Stimulated activated CD8-positive, alpha-beta memory T cell treated with anti-CD3 and anti-CD28 coated beads, Interleukin-7, amount 100 ng/mL, for 1 hour (primary cell): ENCODE measurements around the gene PLD2.
"Not testable (repeated sequence)": the region's sequence is repeated elsewhere in the genome, so short reads cannot be mapped to it uniquely, and the experiment has no call there.

Experiments
- DNase-seq, 2 donors: peaks; one replicate each; pipeline ENCODE4 v3.0.0-alpha.2; 2020; ENCODE audit warnings: low read depth in 2 of 2

PLD2 gene

GRCh38 chr17:4858068-4858881 lies 51.3 kb downstream of the PLD2 start:
- no peak for DNase-seq

DNA sequence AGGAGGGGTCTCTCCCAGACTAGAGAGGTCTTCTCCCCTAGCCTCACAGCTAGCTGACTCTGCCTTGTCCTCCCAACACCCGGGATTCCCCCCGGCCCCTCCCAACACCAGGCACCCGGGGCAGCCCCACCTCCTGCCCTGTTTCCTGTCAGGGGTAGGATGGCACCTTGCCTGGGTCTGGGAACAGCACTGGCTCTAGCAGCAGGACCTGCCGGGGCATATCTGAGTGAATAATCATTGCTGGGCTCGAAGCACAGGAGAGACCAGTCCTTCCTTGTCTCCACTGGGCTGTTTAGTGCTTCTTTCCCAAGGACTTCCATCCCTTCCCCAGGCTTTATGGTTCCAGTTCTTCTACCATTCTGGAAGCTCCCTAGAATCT lies 51.9 kb downstream of the PLD2 start:
- DNase-seq: no peak

- no peak for DNase-seq
These were observed 53.1 kb downstream of the PLD2 start for GRCh38 chr17:4859816-4860625.

GRCh38 chr17:4860651-4861050 lies 53.7 kb downstream of the PLD2 start:
- DNase-seq: no peak

DNA sequence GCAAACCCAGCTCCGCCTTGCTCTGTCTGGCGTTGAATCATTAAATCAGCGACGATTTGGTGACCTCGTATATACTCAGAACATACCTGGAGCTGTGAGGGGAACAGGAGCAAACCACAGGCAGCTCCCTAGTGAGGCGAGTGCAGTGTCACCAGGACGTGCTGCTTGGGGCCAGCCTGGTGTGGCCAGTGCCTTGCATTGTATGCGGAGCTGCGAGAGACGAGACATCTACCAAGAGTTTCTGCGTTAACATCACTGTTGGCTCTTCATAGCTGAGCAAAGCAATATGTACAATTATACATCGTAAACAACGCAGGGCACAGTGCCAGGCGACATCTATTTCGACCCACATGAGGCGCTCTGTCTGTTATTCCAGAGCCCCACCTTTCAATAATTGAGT lies 54.1 kb downstream of the PLD2 start:
- no peak for DNase-seq

DNA sequence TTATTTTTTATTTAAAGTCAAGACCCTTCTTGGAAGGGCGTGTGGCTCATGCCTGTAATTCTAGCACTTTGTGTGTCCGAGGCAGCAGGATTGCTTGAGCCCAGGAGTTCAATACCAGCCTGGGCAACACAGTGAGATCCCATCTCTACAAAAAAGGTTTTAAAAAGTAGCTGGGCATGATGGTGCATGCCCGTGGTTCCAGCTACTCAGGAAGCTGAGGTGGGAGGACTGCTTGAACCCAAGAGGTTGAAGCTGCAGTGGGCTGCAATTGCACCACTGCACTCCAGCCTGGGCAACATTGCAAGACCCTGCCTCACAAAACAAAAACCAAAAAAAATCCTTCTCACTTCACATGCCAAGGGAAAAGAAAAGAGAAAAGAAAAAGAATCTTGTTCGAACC lies 55.8 kb downstream of the PLD2 start:
- no peak for DNase-seq

GRCh38 chr17:4863321-4863720 lies 56.4 kb downstream of the PLD2 start:
- no peak for DNase-seq

DNA sequence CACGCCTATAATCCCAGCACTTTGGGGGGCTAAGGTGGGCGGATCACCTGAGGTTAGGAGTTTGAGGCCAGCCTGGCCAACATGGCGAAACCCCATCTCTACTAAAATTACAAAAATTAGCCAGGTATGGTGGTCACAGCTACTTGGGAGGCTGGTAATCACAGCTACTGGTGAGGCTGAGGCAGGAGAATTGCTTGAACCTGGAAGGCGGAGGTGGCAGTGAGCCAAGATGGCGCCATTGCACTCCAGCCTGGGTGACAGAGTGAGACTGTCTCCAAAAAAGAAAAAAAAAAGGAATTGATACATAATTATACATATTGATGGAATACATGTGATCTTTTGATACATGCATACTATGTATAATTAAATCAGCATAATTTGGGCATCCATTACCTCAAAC lies 60.6 kb downstream of the PLD2 start:
- DNase-seq: not testable (repeated sequence)

DNA sequence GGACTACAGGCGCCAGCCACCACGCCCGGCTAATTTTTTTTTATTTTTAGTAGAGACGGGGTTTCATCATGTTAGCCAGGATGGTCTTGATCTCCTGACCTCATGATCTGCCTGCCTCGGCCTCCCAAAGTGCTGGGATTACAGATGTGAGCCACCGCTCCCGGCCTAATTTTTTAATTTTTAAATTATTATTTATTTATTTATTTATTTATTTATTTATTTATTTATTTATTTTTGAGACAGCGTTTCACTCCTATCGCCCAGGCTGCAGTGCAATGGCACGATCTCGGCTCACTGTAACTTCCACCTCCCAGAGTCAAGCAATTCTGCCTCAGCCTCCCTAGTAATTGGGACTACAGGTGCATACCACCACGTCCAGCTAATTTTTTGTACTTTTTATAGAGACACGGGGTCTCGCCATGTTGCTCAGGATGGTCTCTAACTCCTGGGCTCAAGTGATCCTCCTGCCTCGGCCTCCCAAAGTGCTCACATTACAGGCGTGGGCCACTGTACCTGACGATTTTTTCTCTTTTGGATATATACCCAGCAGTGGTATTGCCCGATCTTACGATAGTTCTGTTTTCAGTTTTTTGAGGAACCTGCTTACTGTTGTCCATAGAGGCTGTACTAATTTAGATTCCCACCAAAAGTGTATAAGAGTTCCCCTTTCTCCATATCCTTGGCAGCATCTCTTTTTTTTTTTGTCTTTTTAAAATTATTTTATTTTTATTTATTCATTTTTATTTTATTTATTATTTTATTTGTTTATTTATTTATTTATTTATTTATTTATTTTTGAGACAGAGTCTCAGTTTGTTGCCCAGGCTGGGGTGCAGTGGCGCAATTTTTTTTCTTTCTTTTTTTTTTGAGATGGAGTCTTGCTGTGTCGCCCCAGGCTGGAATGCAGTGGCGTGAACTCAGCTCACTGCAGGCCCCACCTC lies 62.4 kb downstream of the PLD2 start:
- not testable (repeated sequence) for DNase-seq

DNA sequence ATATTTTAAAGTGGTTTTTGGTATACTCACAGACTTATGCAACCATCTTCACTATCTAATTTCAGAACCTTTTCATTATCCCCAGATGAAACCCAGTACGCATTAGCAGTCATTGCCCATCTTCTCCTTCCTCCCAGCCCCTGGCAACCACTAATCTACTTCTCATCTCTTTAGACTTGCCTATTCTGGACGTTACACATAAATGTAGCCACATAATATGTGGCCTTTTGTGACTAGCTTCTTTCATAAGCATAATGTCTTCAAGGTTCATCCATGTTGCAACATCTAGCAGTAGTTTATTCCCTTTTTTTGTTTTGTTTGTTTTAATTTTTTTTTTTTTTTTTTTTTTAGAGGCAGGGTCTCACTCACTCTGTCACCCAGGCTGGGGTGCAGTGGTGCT lies 63.9 kb downstream of the PLD2 start:
- DNase-seq: no peak

DNA sequence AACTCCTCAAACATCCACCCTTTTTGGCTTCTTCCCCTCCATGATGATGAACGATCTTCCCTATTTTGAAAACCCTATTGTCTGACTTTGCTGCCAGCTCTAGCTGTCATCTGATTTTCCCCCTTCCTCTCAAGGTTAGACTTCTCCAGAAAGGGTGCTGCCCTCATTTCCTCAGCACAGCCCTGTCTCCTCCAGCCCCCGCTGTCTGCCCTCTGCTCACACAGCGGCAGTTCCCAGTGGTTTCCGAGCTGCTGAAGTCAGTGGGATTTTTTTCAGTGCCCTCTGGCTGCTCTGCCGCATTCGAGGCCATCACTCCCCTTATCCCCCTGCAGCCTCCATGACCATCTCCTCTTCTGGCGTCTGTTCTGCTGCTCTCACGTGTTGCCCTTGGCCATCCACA lies 65.8 kb downstream of the PLD2 start:
- no peak for DNase-seq
